Measurements from ENCODE around the gene TEX13C. TPM values are rescaled to one million over a fixed set of nuclear protein-coding genes. Genes with fewer than 3 reads are reported as not detected.

The TEX13C gene
- total and polyA plus RNA-seq, 2 of the 8 experiments (the other 6 are each of a cell fraction or from before 2014, with no cell fraction given): 0.03 to 0.09 TPM

DNA sequence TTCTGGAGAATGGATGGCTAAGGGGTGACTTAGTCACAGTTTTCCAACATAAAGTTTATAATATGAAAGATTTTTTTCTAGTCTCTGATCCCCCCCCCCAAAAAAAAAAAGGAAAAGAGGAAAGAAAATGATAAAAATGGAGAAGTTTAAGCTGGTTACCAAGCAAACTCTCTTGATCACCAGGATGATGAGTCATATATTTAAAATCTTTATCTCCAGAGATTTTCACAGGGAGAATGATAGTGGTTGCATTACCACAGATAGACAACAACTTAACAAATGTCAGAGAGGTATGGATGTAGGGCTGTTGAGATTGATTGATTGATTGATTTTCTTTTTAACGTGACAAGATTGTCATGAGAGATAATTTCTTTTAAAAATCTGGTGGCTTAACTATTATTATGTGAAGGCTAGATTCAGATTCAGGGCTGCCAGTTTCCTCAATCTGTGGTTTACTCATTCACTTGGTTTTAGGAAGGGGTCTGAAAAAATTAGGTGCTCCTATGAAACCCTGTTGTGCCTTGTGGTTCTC is 13.3 kb upstream of the TEX13C start:
- Histone ChIP-seq H3K4me1 (replicated peaks in 1 of 4; ENCODE audit: control insufficient read depth in 3 of 4, insufficient read depth in 4 of 4, low read length in 3 of 4) (no peaks in the 10 kb centered on the region), H3K56ac (replicated peaks; ENCODE audit: insufficient read length, low read depth, low read length) (no peak overlapping the region), H2BK5ac (ENCODE audit: low read depth, low read length) (no peak overlapping the region), H3K18ac (ENCODE audit: extremely low read depth, low read length) (no peak overlapping the region), H2BK12ac (ENCODE audit: low read depth, low read length) (no peak overlapping the region), H4K20me1 (replicated peaks in 1 of 2; ENCODE audit: control insufficient read depth in 1 of 2, insufficient read depth in 2 of 2, low read length in 2 of 2) (no peaks in the 10 kb centered on the region), H3K36me3 (ENCODE audit: control insufficient read depth in 2 of 4, insufficient read depth in 4 of 4, low read length in 3 of 4) (no peaks in the 10 kb centered on the region), H4K5ac (ENCODE audit: insufficient read length, low read depth, low read length) (no peak overlapping the region), H3K4me3 (ENCODE audit: extremely low read depth in 1 of 4, insufficient read depth in 2 of 4, low read depth in 3 of 4, low read length in 4 of 4) (no peak overlapping the region), H2BK120ac (replicated peaks; ENCODE audit: low read depth, low read length) (no peak overlapping the region), H4K8ac (ENCODE audit: extremely low read depth, insufficient read depth, low read length) (no peak overlapping the region), H3K79me1 (ENCODE audit: low read depth, low read length) (no peaks in the 10 kb centered on the region), H4K91ac (replicated peaks; ENCODE audit: insufficient read length, low read length) (no peak overlapping the region), H3K14ac (ENCODE audit: insufficient read length) (no peak overlapping the region), H2AK5ac (ENCODE audit: low read depth, low read length) (no peak overlapping the region), H3K9me3 (ENCODE audit: insufficient read depth in 2 of 2, low read depth in 1 of 2, low read length in 1 of 2) (no peaks in the 10 kb centered on the region), H2BK20ac (ENCODE audit: low read length) (no peak overlapping the region), H3K79me2 (ENCODE audit: control insufficient read depth in 1 of 2, insufficient read depth in 2 of 2, low read length in 2 of 2) (no peaks in the 10 kb centered on the region), H2BK15ac (ENCODE audit: low read length) (no peak overlapping the region), H3K4ac (replicated peaks; ENCODE audit: insufficient read length, low read depth, low read length) (no peak overlapping the region), H3K27me3 (replicated peaks in 1 of 4; ENCODE audit: control insufficient read depth in 3 of 4, extremely low read depth in 1 of 4, insufficient read depth in 3 of 4, low read length in 3 of 4) (no peaks in the 10 kb centered on the region), H3K23ac (ENCODE audit: insufficient read length) (no peak overlapping the region), H3K9ac (replicated peaks in 1 of 4; ENCODE audit: extremely low read depth in 1 of 4, low read depth in 3 of 4, low read length in 3 of 4) (no peak overlapping the region), H3K23me2 (ENCODE audit: low read depth, low read length) (no peaks in the 10 kb centered on the region), H3K4me2 (ENCODE audit: insufficient read depth in 1 of 2, low read depth in 2 of 2, low read length in 2 of 2) (no peak overlapping the region), H3K27ac (ENCODE audit: low read depth, low read length) (no peak overlapping the region), H2AFZ (ENCODE audit: low read length) (no peak overlapping the region)
- no peak for DNase-seq (ENCODE audit: low read depth in 1 of 2, low spot score in 2 of 2)
- WGBS, 2 experiments (ENCODE audit: extremely low coverage in 1 of 2, insufficient coverage in 1 of 2, insufficient read length in 1 of 2, insufficient replicate concordance in 2 of 2, low coverage in 1 of 2, low lambda C conversion rate in 2 of 2, missing lambda C conversion rate in 1 of 2): 89% methylated on average over 1 of the region's 1 CpG; no CpG with 5 or more reads in 1 of the 2 experiments
- POLR2A ChIA-PET (ENCODE audit: partially characterized antibody): no interaction called here
- CTCF ChIA-PET (ENCODE audit: partially characterized antibody): no interaction called here
- no peak for FAIRE-seq
- no peak for TF ChIP-seq CHD1 (IDR thresholded peaks at IDR 0.05; ENCODE audit: low read depth, low read length)
- TF ChIP-seq, protein P1, sequence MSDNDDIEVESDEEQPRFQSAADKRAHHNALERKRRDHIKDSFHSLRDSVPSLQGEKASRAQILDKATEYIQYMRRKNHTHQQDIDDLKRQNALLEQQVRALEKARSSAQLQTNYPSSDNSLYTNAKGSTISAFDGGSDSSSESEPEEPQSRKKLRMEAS (IDR thresholded peaks at IDR 0.05): no peak
- no peak for TF ChIP-seq SP4 (IDR thresholded peaks at IDR 0.05; ENCODE audit: low read length)
- TF ChIP-seq CBX8 (IDR thresholded peaks at IDR 0.05; ENCODE audit: borderline replicate concordance, low read depth, low read length): no peak
- no peak for TF ChIP-seq HDAC6 (IDR thresholded peaks at IDR 0.05; ENCODE audit: low read depth, low read length)
- no peak for TF ChIP-seq POLR2AphosphoS5 (IDR thresholded peaks at IDR 0.05; ENCODE audit: low read depth, low read length)
- no peak for TF ChIP-seq KDM4A (IDR thresholded peaks at IDR 0.05; ENCODE audit: low read depth, low read length, severe bottlenecking)
- no peak for TF ChIP-seq NANOG (IDR thresholded peaks at IDR 0.05; ENCODE audit: insufficient read depth, low read depth, low read length, poor library complexity, severe bottlenecking)
- TF ChIP-seq NRF1 (IDR thresholded peaks at IDR 0.05; ENCODE audit: low read depth, low read length): no peak
- TF ChIP-seq POLR2A (IDR thresholded peaks at IDR 0.05; ENCODE audit: control extremely low read depth in 1 of 2, low read depth in 2 of 2, low read length in 2 of 2): no peak
- TF ChIP-seq JUND (IDR thresholded peaks at IDR 0.05; ENCODE audit: low read length): no peak
- TF ChIP-seq GTF2F1 (IDR thresholded peaks at IDR 0.05; ENCODE audit: borderline replicate concordance, low read depth, low read length): no peak
- TF ChIP-seq RXRA (IDR thresholded peaks at IDR 0.05; ENCODE audit: insufficient read depth, low read depth, low read length): no peak
- no peak for TF ChIP-seq CTBP2 (IDR thresholded peaks at IDR 0.05; ENCODE audit: borderline replicate concordance, insufficient read depth, insufficient read length, low read length)
- no peak for TF ChIP-seq CEBPB (IDR thresholded peaks at IDR 0.05; ENCODE audit: low read depth, low read length)
- no peak for TF ChIP-seq KDM1A (IDR thresholded peaks at IDR 0.05; ENCODE audit: borderline replicate concordance, low read length)

All from H1 (cell line).